Measurements from ENCODE around the gene MYO5B.

MYO5B gene

DNA sequence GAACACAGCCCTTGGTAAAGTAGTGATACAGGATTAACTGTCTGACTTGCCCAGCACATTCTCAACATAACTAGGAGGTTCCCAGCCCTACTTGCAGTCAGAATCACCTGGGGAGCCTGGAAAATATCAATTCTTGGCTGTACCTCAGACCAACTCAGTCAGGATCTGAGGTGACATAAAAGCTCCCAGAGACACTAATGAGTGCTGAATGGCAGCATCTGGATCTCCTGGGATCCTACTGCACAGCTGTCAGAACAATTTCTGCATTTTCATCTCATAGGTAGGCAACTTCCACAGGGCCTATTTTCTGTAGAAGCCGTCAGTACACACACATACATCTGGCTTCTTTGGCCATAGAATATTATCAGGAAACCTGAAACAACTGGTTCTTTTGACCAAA lies 138.8 kb downstream of the MYO5B start:
- H3K9me3 Mint-ChIP-seq = no peaks in the 10 kb centered on the region
- H3K27ac Mint-ChIP-seq = no peak overlapping the region
- no peaks in the 10 kb centered on the region for H3K36me3 Mint-ChIP-seq
- H3K27me3 Mint-ChIP-seq = peaks cover 2% of the 10 kb centered on the region
- no peaks in the 10 kb centered on the region for H3K4me1 Mint-ChIP-seq
- no peak overlapping the region for H3K4me3 Mint-ChIP-seq

DNA sequence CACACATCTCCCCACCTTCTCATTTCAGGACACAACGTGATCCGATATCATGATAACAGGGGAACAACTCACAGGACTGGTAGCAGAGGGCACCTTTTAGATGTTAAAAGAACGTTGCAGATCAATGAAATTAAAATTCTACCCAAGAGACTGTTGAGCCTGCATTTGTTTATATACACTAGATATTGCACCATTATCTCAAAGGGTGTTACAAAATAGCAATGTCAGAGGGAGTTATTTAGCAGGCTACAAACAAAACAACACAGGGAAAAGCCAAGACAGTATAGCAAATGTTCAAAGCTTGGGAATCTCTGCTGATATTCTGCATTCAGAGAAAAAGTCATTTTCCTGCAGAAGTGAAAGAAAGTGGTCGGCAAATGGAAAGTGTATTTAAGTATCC lies 139.5 kb downstream of the MYO5B start:
- H3K36me3 Mint-ChIP-seq = no peaks in the 10 kb centered on the region
- H3K27me3 Mint-ChIP-seq = peaks cover 2% of the 10 kb centered on the region
- no peaks in the 10 kb centered on the region for H3K9me3 Mint-ChIP-seq
- H3K27ac Mint-ChIP-seq = no peak overlapping the region
- no peak overlapping the region for H3K4me3 Mint-ChIP-seq
- H3K4me1 Mint-ChIP-seq = no peaks in the 10 kb centered on the region

DNA sequence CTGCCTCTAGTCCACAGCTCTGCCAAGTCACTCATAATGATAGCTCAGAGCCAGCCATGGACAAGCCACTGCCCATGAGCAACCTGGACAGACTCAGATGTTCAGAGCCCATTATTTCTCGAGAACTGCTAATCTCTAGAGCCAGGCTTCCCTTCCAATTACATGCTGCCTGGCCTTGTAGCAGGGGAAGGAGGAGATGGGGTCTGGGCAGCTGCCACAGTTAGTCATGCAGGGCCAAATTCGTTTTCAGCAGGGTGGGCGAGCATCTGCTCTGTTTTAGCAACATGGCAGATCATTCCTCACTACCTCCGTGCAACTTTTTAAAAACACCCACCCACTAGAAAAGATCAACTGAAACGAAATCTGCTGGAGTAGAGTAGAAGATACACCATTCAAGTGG lies 141.8 kb downstream of the MYO5B start:
- Mint-ChIP-seq H3K36me3 (no peaks in the 10 kb centered on the region), H3K27me3 (no peaks in the 10 kb centered on the region), H3K4me3 (no peak overlapping the region), H3K4me1 (no peaks in the 10 kb centered on the region), H3K9me3 (no peaks in the 10 kb centered on the region), H3K27ac (no peak overlapping the region)

DNA sequence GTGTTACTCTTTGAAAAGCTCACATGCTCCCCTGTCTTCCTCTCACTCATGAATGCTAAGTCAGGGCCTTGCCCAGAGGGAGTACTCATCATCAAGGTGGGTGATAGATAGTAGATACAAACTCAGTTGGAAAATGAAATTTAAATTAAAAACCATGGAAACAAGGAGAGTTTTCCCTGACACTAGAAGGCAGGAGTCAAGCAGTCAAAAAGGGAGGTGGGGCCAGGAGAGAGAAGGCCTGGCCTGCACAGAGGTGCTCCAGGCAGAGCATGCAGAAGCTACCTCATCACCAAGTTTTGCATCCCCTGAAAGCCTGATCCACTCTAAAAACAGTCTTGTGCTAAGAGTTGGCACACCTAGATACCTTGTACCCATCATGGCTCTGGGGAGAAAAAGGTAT lies 143.7 kb downstream of the MYO5B start:
- no peak overlapping the region for H3K4me3 Mint-ChIP-seq
- H3K4me1 Mint-ChIP-seq = no peaks in the 10 kb centered on the region
- H3K36me3 Mint-ChIP-seq = no peaks in the 10 kb centered on the region
- H3K27me3 Mint-ChIP-seq = no peaks in the 10 kb centered on the region
- H3K27ac Mint-ChIP-seq = no peak overlapping the region
- H3K9me3 Mint-ChIP-seq = no peaks in the 10 kb centered on the region

DNA sequence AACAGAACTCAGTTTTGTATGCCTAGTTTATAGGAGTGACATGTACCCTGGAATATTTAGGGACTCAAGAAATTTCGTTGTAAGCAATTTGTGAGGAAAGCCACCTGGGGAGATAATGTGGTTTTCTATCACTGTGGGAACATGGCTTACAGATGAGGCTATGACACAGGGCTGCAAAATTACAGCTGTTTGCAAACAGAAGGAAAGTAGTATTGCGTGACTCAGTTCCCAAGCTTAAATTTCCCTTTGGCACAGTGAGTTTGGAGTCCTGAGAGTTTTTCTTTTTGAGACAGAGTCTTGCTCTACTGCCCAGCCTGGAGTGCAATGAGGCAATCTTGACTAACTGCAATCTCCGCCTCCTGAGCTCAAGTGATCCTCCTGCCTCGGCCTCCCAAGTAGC lies 149.8 kb downstream of the MYO5B start:
- Mint-ChIP-seq H3K27me3 (peaks cover 10% of the 10 kb centered on the region), H3K36me3 (no peaks in the 10 kb centered on the region), H3K9me3 (no peaks in the 10 kb centered on the region), H3K4me3 (no peak overlapping the region), H3K27ac (no peak overlapping the region), H3K4me1 (no peaks in the 10 kb centered on the region)

DNA sequence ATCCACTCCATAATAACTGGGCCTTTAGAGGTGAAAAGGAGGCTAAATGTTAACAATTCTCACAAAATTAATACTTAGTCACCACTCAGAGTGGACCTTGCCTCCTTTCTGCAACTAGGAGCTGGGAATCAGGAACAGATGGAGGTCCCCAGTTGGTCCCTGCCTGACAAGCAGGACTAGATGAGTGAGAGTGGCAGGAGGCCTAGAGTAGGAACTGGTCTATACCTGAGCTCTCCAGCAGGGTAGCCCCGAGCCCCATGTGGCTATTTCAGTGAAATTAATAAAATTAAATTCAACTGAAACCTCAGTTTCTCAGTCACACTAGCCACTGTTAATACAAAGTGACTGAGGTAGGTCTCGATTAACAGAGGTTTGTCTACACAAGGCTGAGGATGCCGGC lies 150.5 kb downstream of the MYO5B start:
- H3K36me3 Mint-ChIP-seq = no peaks in the 10 kb centered on the region
- H3K9me3 Mint-ChIP-seq = no peaks in the 10 kb centered on the region
- peaks cover 10% of the 10 kb centered on the region for H3K27me3 Mint-ChIP-seq
- no peaks in the 10 kb centered on the region for H3K4me1 Mint-ChIP-seq
- H3K4me3 Mint-ChIP-seq = no peak overlapping the region
- H3K27ac Mint-ChIP-seq = no peak overlapping the region

DNA sequence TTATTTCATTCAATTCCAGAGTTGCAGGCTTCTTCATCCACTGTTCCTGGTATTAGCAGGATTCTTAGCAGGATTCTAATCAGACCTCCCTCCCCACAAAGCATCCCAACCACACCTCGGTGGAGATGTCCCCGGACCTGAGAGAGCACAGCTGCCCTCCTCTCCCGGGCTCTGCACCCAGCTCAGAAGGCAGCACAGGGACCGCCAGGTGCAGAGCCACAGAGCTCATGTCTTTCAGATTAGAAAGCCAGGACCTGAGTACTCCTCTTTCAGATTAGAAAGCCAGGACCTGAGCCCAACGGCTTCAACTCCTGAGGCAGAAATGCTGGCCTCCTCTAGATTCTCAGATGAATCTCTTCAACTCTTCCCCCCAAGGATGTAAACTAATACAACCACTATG lies 152.3 kb downstream of the MYO5B start:
- H3K36me3 Mint-ChIP-seq = no peaks in the 10 kb centered on the region
- no peak overlapping the region for H3K27ac Mint-ChIP-seq
- H3K4me1 Mint-ChIP-seq = no peaks in the 10 kb centered on the region
- H3K27me3 Mint-ChIP-seq = peaks cover 10% of the 10 kb centered on the region
- H3K9me3 Mint-ChIP-seq = no peaks in the 10 kb centered on the region
- no peak overlapping the region for H3K4me3 Mint-ChIP-seq

DNA sequence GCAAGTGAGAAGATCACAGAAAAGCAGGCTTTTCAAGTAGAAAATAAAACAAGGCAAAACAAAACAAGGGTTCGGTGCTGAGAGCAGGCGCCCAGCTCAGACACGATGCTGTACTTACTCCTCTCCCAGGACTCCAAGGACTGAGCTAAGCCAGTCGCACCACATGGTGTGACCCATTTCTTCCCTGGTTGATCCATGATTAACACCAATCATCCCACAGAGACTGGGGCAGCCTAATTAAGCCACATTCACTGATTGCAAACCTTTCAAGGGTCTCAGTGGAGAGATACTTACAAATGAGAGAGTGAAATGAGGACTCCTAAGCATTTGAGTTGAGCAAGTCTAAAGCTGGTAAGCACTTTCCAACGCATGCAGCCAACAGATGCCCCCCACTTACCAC lies 155.2 kb downstream of the MYO5B start:
- Mint-ChIP-seq H3K27me3 (peaks cover 10% of the 10 kb centered on the region), H3K4me3 (no peak overlapping the region), H3K36me3 (no peaks in the 10 kb centered on the region), H3K27ac (no peak overlapping the region), H3K9me3 (no peaks in the 10 kb centered on the region), H3K4me1 (no peaks in the 10 kb centered on the region)

DNA sequence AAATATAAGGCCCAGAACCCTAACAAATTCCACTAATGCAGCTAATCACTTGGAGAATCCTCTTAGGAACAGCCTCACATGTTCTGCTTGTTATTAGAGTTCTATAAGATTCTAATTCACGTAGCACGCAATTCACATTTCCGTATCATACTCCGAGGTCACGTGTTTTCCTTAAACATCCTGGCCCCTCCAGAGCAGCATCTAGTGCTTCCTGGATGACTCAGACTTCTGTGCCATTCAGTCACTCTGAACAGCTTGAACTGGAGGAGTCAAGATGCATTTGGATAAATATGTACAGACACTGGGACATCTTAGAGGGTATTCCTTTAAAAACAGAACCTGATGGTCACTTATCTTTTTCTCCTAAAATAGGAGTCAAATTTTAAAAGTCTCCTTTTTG lies 156.5 kb downstream of the MYO5B start:
- H3K27me3 Mint-ChIP-seq = peaks cover 9% of the 10 kb centered on the region
- no peak overlapping the region for H3K4me3 Mint-ChIP-seq
- H3K9me3 Mint-ChIP-seq = no peaks in the 10 kb centered on the region
- H3K4me1 Mint-ChIP-seq = no peaks in the 10 kb centered on the region
- peak overlapping the region; percentile 48 for H3K27ac Mint-ChIP-seq
- H3K36me3 Mint-ChIP-seq = no peaks in the 10 kb centered on the region

DNA sequence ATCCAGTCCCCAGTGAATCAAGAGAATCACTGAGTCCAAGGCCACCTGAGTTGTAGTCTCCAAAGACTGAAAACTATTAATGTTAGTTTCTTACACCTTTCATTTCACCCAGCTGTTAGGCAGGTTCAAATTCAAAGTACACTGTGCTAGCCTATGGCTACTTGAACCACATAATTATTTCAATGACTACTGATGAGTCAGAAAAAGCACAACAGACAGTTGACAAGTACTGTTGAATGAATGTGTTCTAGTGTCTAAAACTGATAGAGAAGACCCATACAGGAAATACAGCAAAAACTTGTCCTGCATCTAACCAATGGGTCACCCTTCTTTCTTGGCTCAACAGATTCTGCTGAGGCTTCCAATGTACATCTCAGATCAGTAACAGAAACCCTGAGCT lies 160.9 kb downstream of the MYO5B start:
- Mint-ChIP-seq H3K36me3 (no peaks in the 10 kb centered on the region), H3K9me3 (no peaks in the 10 kb centered on the region), H3K27me3 (peaks cover 4% of the 10 kb centered on the region), H3K27ac (no peak overlapping the region), H3K4me1 (no peaks in the 10 kb centered on the region), H3K4me3 (no peak overlapping the region)

DNA sequence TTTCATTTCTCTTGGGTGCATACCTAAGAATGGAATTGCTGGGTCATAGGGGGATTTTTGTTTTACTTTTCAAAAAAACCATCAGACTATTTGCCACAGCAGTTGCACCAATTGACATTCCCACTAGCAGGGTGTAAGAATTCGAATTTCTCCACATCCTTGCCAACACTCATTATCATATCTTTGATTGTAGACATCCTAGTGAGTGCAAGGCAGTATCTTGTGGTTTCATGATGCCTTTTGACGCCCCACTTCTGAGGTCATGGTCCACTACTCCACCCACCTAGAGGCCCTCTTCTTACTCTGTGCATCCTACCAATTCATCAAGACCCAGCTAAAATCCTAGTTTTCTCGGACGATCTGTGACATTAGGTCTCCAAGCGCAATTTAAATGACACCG lies 161.9 kb downstream of the MYO5B start:
- no peaks in the 10 kb centered on the region for H3K9me3 Mint-ChIP-seq
- H3K36me3 Mint-ChIP-seq = no peaks in the 10 kb centered on the region
- no peak overlapping the region for H3K4me3 Mint-ChIP-seq
- no peak overlapping the region for H3K27ac Mint-ChIP-seq
- peaks cover 5% of the 10 kb centered on the region for H3K27me3 Mint-ChIP-seq
- no peaks in the 10 kb centered on the region for H3K4me1 Mint-ChIP-seq

DNA sequence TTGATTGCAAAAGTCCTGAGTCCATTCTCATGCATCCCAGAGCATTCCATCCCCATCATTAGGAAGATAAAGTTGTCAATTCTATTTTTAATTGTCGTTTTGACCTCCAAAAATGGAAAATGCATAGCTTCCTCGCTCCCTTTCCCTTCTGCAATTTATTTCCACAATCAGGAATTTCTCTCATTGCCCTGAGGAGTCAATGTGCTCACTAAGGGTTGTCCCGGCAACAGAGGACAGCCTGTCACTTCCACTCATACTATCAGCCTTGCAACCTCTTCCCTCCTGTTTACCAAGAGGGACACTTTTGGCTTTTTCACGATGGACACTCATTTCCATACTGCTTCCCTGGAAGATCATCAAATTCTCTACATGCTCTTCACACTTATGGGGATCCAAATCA lies 164.8 kb downstream of the MYO5B start:
- Mint-ChIP-seq H3K4me1 (no peaks in the 10 kb centered on the region), H3K36me3 (no peaks in the 10 kb centered on the region), H3K27ac (no peak overlapping the region), H3K9me3 (peaks cover 4% of the 10 kb centered on the region), H3K27me3 (peaks cover 8% of the 10 kb centered on the region), H3K4me3 (no peak overlapping the region)

DNA sequence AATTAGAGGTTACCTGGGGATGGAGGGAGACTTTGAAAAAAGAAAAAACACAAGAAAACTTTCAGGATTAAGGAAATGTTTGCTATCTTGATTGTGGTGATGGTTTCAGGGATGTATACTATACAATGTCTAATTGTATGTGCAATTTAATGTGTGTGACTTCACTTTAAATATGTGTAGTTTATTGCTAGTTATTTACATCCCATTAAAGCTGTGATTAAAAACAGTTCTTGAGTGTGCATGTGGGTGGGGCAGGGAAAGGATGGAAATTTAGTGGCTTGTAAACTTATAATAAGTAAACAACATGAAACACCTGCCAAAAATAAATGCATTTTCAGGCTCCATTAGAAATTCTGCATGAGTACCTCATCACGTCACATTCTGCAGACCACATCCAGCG lies 167.0 kb downstream of the MYO5B start:
- H3K4me1 Mint-ChIP-seq = no peaks in the 10 kb centered on the region
- no peak overlapping the region for H3K4me3 Mint-ChIP-seq
- no peak overlapping the region for H3K27ac Mint-ChIP-seq
- peaks cover 5% of the 10 kb centered on the region for H3K9me3 Mint-ChIP-seq
- peaks cover 11% of the 10 kb centered on the region for H3K27me3 Mint-ChIP-seq
- no peaks in the 10 kb centered on the region for H3K36me3 Mint-ChIP-seq

DNA sequence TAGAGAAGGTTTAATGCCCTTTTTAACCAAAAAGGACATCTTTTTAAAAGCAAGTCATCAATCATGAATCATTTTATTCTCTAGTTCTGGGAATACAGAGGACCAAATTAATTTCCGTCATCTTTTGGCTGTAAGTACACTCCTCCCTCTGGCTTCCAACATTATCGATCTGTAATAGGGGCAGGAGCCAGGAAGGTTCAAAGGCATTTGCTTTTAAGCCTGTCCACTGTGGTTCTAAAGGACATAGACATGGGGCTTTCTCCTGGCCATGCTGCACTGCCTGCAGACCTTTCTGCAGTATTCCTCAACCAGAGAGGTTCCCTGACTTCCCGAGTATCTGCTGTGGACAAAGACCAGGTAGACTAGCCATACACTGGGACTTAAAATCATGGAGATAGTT lies 170.5 kb downstream of the MYO5B start:
- Mint-ChIP-seq H3K27ac (no peak overlapping the region), H3K4me1 (no peaks in the 10 kb centered on the region), H3K27me3 (peaks cover 11% of the 10 kb centered on the region), H3K4me3 (no peak overlapping the region), H3K36me3 (no peaks in the 10 kb centered on the region), H3K9me3 (peaks cover 5% of the 10 kb centered on the region)

DNA sequence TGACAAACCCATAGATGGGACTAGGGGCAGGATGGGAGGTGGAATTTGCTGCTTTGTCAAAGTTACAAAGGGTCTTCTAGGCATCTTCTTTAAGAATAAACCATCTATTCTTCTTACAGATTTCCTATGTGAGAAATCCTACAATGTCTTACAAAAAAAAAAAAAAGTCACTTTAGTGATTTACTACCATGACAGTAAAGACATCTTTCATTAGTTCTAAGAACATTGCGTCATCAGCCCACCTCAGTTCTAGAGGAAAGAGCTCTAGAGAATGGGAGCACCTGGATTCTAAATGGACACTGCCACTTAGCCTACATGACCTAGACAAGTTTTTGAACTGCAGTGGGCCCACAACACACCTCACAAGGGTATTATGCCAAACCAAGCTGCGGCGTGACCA lies 172.0 kb downstream of the MYO5B start:
- Mint-ChIP-seq H3K4me3 (no peak overlapping the region), H3K36me3 (no peaks in the 10 kb centered on the region), H3K27ac (no peak overlapping the region), H3K27me3 (peaks cover 9% of the 10 kb centered on the region), H3K4me1 (no peaks in the 10 kb centered on the region), H3K9me3 (peaks cover 5% of the 10 kb centered on the region)

DNA sequence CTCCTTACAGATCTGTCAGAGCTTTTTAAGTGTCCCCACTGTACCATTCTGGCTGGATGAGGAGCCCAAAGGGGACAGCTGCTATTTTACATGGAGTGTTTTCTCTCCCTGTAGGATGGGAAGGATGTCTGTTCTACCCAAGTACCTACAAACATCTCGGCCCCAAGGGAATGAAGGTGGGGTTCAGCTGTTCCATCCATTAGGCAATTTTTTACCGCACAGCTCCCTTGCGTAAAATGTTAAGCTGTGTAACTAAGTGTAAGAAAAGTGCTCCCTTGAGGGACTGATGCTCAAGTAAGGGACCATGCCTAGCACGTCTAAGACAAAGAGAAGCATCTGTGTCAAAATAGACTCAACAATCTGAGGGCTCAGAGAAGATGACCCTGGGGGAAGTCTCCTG lies 180.3 kb downstream of the MYO5B start:
- Mint-ChIP-seq H3K9me3 (no peaks in the 10 kb centered on the region), H3K36me3 (no peaks in the 10 kb centered on the region), H3K27me3 (peaks cover 1% of the 10 kb centered on the region), H3K4me3 (no peak overlapping the region), H3K4me1 (no peaks in the 10 kb centered on the region), H3K27ac (no peak overlapping the region)

DNA sequence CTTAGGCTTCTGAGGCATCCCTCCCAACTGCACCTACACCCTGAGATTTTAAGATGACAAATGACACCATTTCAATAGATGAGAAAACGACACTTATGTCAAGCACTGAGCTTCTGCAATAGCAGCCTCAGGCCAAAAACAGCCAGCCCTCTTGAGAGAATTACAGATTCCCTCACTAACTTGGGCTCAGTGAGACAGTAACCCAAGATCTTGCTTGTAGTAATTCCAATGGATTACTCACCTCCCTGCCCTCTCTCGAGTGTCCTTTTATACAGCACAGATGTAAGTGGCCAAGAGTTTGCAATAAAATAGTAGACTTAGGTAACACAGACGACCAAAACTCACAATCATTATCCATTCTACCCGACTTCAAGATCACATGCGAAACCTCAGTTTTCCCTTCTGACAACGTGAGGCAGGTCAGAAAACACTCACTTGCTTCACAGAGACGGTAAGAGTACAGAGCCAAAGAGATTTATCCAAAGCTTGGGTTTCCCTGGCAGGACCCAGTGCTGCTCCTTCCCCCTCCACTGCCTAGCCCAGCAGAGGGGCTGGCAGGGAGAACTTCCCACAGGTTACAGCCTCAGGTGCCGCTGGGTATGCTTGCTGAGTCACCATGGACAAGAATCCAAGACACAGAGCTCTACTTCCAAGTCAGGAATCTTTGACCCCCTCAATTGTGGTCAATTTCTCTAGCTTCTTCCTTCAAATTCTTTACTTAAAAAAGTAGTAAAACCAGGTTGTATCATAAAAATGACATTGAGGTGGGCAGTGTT lies 181.4 kb downstream of the MYO5B start:
- Mint-ChIP-seq H3K27ac (no peak overlapping the region), H3K4me3 (no peak overlapping the region), H3K36me3 (no peaks in the 10 kb centered on the region), H3K9me3 (no peaks in the 10 kb centered on the region), H3K27me3 (peaks cover 1% of the 10 kb centered on the region), H3K4me1 (no peaks in the 10 kb centered on the region)
